ENCODE measurements around the gene YOD1.

YOD1 gene

DNA sequence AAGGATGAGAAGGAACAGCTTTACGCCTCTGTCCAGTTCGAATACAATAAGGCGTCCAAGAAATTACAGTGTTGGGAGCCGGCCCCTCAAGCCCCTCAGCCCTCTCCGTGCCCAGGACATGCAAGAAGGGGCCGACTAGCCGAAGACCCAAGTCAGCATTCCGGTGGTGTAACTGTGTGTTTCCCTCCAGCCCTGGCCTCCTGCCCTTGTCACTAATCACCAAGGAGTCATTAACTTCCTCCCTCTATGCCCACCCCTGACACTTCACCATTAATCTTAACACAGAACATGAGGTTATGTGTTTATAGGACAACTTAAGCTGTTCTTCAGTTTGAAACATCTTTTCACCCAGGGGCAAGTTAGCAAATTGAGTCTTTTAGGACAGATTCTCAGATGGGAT is 21.2 kb upstream of the YOD1 start:
- no peak for DNase-seq

DNA sequence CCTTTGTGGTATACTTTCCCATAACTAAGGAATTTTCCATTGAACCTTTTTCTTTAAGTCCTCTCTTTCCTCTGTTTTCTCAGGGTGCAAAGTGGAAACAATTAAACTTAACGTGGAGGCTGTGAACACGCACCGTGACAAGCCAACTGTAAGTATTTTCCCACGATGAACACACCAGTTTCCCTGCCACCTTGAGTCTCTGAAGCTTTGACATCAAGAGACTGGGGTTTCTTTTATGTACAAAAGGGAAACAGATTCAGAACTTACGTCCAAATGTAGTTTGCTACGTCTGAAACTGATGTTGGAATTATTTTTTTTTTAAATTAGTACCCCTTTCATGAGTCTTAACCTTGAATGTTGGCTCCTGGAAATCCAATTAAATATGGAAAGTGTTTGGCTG is 20.4 kb upstream of the YOD1 start:
- no peak for DNase-seq

DNA sequence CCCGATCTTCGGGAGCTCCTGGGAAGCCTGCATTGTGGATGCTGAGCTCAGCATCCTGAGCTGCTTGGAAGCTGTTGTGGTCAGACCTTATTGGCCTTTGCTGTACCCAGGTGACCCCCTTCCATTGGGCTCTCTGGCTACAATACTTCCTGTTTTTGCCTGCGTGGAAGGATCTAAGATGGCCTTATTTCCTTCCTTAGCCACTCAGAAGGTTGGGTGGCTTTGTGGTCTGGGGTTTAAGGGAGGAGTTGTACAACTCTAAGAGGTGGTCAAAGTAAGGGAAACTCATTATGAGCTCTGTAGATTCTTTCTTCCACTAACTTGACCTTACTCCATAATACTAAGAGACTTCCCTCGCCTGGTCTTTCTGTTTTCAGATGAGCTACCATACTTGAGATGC is 19.8 kb upstream of the YOD1 start:
- no peak for DNase-seq

DNA sequence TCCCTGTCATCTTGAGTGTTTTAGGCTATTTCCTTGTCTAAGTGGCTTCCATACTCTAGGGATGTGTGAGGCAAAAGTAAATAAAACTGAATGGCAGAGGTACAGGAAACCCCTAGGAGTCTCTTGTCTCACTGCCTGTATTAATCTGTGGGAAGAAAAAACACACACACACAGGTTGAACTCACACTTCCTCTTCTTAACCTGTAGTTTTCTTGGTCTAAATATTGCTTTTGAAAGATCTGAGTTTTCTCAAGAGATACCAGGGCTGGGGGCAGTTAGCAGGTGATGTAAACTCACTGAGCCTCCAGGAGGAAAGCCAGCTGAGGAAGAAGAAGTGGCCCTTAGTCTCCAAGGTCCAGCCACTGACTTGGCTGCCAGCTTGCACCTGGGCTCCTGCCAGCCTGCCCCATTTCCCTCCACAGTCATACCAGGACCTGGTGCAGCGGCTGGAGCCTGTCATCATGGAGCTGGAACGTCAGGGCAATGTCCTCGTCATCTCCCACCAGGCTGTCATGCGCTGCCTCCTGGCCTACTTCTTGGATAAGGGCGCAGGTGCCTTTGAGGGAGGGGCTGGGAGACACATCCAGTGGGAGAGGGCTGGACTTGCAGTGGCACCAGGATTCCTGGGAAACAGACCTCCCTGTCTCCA is 19.0 kb upstream of the YOD1 start:
- no peak for DNase-seq

DNA sequence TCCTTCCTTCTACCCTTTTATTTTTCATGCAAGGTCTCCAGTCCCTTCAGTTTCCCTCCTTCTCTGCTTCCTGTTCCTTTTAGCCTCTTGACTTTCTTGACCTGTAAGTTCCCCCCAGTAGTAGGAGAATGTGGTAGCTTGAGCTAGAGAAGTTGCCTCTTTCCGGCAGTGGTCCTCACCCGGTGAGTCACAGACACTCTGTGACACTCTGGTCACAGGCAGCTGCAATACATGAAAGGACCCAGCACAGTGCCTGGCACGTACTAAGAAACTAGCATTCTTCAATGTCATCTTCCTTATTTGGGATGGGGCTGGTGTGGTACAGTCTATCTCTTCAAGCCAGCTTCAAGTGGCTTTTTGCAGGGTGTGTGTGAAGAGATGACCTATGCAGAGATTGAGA is 18.1 kb upstream of the YOD1 start:
- DNase-seq, result peak; percentile 27

DNA sequence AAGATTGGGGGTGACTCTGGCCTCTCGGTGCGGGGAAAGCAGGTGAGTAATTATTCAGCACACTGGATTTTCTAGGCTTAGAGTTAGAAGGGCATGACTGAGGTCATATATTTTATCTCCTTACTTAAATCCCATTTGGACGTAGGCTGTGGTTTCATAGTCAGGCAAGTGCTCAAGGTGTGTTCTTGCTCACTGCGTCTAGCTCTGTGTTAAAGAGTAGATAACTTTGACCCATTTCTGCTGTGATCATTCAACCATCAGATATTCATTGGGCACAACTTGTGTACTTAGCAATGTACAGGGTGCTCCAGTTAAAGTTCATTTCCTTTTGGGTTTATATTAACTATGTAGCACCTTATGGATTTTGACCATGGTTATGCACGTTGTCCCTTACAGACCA is 16.7 kb upstream of the YOD1 start:
- DNase-seq, result no peak

DNA sequence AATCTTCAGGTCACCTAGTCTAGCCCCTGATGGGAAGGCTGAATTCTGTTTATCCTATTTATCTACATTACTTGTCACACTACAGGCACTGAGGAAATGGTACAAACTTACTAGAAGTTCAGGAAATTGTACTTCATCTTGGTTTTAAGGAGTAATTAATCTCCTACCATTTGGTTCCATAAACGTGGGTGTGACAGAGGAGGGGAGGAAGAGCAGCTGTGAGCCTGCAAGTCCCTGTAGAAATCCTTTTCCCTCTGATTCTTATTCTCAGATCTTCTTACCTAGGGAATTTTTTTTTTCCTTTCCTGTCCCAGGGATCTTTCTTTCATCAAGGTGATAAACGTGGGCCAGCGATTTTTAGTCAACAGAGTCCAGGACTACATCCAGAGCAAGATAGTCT is 16.2 kb upstream of the YOD1 start:
- DNase-seq, result no peak

DNA sequence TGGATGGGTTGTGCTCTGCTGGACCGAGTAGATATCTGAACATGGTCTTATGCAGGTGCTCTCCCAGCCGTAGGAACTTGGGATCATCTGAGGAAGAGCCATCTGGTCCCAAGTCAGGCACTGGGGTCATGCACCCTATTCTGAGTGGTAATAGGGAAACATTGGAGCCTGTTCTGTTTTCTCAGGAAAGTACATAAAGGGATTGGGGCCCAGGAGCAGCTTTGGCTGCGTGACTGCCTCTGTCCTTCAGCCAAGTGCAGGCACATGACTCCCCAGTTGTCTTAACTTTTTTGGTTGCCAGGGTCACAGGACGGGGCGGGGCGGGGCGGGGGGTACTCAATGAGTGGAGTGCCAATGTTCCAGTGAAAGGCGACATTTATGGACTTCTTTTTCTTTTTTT is 13.6 kb upstream of the YOD1 start:
- DNase-seq, result no peak

DNA sequence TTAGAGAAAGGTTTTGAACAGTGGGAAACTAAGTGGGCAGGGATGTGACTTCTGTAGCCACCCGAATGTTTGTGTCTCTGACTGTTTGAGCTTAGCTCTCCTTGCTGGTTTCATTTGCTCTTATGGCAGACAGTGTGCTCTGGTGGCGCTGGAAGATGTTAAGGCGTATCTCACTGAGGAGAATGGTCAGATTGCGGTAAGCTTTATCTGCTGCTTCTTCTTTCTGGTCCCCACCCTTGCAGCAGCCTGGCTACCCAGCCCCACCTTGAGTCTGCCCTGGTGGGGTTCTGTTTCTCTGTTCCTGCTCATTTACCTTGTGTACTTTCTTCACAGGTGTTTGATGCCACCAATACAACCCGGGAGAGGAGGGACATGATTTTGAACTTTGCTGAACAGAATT is 12.0 kb upstream of the YOD1 start:
- no peak for DNase-seq

DNA sequence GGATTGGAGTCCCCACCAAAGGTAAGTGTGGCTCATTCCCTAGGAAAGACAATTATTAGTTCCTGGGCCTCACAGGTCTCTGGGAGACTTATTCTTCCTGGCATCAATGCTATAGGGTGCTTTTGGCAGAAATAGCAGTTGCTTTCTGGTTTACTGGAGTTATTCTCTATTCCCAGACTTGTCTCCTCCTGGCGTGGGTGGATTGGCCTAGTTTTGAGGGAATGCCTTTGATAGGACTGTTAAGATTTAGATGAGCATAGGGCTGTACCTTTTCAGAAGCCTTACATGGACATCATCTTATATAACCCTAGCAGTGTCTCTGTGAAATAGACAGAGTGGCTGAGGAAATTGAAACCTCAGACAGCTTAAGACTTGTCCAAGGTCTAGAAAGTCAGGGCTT is 11.1 kb upstream of the YOD1 start:
- DNase-seq, result no peak

DNA sequence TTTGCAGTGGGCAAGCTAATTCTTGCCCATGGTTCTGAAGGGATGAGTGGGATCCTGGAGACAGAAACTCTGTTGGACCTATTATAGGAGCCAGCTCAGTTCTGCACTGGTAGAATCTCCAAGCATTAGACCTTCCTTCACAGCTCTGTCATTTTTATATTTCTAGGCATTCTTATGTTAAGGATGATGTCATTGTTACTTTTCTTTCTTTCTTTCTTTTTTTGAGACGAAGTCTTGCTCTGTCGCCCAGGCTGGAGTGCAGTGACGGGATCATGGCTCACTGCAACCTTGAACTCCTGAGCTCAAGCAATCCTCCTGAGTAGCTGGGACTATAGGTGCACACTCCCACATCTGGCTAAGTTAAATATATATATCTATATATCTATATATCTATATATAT is 9.6 kb upstream of the YOD1 start:
- no peak for DNase-seq

DNA sequence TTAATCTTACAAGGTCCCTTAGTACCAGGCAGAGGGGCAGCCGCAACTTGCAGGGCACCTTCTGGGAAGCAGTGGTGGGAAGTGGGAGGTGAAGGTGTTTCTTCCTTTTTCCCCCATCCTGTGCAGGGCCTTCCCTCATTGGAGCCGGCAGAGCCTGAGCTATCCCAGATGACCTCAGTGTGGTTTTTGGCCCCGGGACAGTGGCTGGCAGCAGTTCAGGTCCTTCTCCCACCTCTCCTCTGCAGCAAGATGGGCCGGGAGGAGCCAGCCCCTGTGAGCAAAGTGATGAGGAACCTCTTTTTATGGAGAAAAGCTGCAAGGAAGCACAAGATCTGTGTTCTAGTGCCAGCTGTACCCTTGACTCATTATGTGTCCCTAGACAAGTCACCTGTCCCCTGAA is 8.9 kb upstream of the YOD1 start:
- DNase-seq, result no peak

DNA sequence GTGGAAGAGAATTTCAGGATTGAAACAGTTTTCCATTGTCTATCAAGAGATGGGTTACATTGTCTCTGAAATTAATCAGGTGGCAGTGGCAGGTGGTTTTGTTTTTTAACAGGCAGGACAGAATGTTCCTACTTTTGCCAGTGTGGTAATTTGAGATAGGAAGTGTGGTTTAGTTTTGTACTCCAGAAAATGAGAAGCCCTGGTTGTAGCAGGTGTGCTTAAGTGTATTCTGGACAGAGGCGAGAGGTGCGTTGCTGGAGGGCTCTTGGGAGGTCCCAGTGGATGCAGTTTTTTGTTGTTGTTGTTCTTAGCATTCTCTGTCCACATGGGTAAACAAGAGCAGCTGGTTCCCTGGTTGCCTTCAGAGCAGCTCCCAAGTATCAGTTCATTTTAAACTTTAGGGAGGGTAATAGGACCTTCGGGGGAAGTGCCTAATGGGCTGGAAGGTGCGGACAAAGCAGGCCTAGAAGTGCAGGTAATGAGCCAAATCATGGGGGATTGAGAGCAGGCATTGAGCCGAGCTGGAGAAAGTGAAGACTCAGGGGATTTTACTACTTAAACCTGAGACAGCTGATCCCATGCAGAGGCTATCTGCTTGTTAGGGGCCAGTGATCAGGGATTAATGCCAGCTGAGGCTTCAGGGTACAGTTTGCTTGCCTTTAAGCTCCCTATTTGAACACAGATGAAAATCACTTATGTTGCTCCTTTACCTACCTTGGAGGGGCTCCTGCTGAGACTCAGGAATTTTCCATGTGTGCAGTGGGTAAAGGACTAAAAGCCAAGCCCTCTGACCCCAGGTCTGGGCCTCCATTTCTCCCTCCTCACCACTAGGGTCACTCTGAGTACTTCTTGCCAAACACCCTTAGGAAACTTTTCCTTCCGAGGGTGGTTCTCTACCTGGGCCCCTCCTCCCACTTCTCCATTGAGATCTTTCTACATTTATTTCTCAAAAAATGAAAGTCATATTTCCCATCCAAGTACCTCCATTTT is 8.2 kb upstream of the YOD1 start:
- DNase-seq, result no peak

DNA sequence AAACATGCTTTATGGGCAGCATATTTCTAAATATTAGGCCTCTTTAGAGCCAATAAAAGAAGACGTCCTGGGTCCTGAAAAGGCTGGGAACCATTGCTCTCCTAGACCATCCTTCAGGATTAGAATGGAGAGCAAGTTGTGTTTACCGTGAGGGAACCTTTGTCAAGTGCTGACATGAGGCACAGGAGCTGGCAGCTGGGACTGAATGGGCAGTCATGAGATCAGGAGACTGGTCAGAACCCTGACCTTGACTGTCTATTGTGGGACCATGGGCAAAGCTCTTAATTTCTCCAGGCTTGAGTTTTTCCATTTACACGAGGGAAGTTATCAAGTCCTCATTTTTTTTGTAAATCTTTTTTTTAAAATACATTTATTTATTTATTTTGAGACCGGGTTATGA is 7.2 kb upstream of the YOD1 start:
- DNase-seq, result no peak

DNA sequence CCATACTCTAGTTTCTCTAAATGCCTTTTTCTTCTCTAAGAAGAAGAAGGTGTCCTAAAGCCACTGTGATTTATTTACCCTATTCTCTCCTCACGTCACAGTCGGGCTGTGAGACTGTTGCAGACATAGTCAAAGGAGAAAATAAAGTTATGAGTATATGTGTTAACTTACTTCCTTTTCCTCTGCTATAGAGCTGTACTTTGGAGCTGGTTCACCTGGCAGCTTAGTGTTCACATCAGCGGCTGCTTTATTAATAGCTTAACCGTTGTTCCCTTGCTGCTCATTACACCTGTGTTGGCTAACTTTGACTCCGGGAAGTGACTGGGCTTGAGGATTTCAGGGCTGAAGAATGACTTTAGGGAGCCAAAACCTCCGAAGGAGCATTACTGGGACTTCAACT is 5.7 kb upstream of the YOD1 start:
- DNase-seq, result no peak

DNA sequence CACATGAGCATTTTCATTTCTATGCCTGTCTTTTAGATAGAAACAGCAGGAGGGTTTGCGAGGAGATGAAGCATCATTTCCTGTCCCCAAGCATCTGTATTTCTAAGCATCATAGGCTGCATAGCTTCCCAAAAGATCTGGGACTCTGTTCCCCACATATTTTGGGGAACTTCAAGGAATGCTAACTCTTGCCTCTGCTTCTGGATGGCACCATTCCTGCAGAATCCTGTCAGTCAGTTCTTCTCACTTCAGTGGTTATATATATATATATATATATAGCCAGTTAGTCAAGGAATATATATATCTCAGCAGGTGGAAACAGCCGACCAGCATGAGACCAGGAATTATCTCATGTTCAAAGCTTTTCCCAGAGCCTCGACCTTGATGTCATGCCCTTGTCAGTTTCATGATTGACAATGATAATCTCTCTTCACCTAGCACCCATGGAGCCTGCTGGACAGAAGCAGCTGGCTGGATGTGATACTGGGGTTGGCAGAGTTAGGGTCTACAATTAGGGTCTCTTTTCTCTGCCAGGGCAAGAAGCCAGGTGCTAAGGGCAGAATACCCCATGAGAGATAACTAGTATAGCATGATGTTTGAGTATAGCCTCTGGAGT is 4.5 kb upstream of the YOD1 start:
- DNase-seq, result no peak

DNA sequence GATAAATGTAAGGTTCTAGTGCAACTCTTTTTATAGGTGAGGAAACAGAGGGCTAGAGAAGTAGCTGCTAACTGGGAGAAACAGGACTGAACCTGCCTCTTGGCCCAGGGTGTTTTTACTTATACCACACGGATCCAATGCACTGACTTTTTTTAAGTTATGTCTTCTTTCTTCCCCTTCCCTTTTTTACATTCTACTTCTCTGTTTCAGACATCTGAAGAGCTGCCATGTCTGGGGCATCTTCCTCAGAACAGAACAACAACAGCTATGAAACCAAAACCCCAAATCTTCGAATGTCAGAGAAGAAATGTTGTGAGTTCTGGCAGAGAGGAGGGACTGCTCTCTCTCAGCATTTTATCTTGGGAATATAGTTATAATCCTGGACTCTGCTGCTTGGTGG is 3.5 kb upstream of the YOD1 start:
- peak; percentile 51 for DNase-seq

DNA sequence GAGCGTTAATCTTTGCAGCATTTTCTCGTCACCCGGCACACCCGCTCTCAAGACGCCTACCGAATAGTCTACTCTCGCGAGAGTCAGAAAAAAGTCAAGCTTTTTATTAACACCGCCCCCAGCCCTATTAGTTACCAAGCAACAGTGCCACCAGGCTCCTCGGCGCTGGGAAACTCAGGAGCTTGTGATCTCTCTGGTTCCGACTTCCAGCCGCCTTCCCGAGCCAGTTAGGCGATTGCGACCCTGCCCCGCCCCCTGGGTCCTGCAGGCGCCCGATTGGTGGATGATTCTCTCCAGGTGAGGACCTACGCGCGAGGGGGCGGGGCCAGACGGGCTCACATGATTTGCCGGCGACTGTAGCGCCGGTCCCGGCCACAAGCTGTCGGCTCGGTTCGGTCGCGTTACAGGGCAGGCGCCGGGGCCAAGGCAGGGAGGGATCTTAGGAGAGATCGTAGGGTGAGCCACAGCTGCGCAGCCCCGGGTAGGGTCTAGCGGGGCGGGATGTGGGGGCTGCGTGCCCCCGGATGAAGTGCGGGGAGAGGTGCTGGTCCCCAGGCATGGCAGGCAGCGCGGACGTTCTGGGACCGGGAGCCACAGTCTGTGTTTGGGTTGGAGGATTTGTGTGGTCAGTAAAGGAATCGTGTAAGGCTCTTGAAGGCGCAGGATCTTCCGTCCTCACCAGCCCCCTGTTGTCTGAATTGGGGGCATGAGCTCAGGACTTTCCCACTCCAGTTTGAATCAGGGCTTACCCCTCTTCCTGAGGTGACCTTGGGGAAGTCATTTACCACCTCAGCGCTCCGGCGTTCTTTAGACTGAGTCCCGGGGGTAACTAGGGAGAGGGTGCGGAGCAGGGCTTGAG is 2.1 kb upstream of the YOD1 start, which contains the start of gene PFKFB2:
Gene PFKFB2 (plus strand): TSS at position 365 of the 859 bp plus-strand sequence. CDS start 1,443 bp downstream, outside the sequence.
- peak; percentile 91 for DNase-seq

DNA sequence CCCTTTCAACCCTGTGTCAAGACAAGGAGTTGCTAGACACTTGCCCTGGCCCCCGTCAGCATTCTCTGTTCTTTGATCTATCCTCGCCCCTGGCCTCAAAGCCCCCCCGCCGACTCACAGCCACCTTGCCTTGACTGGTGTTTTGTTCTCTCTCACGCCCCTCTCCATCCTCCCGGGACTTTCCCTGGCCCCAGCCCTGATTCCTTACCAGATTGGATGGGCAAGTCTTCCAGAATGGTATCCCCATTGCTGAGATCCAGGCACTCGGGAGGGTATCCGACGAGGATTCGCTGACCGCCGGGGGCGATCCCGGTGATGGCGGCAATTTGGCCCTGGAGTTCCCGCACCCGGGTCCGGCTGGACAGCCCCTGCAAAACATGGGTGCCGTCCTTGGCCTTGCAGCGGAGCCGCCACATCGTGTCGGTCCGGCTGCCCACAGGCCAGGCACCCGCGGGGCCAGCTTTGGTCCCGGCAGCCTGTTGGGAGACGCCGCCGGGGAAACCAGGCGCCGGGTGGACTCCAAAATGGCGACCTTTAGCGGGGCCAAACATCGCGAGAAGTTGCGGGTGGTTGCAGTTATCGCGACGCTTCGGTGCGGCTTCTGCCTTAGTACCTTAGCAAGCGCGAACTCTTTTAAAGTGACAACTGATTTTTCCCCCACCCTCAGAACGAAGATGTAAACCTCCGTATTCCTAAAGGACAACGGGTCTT is 373 bp downstream of the YOD1 start:
- DNase-seq, result peak; percentile 95

DNA sequence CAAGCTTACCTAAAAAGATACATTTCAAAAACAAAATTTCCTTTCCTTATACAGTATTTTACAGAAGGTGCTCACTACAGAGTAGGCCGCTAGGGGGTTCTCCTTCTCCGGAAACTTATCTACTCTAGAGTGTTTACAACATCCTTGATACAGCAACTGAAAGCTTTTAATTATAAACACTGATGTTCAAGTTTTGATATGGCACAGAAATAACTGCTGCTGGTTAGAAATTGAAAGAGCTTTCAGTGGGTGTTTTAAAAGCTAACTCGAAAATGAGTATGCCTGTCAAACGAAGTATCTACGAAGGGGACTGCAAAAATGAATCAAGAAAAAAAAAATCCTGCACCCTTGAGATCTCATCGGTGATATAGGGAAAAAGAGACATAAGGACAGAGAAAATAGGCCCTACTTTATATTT is 1.0 kb downstream of the YOD1 start:
- peak; percentile 74 for DNase-seq

DNA sequence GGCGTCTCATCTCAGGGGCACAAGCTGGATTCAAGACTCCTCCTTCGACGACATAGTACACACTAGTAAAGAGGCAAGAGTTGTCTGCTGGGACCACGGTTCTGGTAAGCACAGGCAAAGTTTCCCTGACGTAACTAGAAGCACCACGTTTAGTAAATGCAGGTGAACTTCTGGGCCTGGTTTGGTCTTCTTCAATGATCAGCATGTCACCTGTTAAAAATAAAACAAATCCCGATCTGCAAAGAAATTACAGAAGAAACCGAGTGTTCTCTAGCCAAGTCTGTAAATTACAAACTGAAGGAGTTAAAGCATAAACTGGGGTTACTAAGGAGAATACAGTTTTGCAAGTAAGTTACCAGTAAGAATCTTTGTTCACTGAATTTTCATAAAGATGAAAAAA is 1.5 kb downstream of the YOD1 start:
- no peak for DNase-seq

DNA sequence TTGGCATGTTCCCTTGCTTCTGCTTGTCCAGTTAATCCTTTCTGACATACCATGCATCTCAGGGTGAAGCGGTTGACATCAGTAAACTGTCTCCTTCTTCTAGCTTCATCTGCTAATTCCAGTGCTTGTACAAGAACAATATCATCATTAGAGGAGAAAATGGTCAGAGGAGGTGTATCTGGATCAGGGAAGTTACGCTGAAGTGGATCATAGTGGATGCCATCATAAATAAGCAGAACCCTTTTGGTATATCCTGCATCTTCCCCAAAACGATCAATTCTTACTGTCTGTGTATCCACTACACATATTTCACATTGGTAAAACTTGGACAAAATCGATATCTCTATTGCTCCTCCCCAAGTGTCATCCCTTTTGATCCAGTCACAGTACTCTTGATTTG is 2.0 kb downstream of the YOD1 start:
- DNase-seq, result no peak

Data from suppressor macrophage treated with lipopolysaccharide for 4 hours (primary cell).